ENCODE data around the gene PUM2.

Gene PUM2

GRCh38 chr2:20346565-20347381 is 3.9 kb downstream of the PUM2 start:
- H3K9ac ChIP-seq (ENCODE audit: low read length in 5 of 5): no peak overlapping the region
- H3K9me3 ChIP-seq (ENCODE audit: control insufficient read depth in 5 of 5, low read length in 5 of 5): no peaks in the 10 kb centered on the region
- no peak overlapping the region for H3K27ac ChIP-seq (ENCODE audit: low read depth, low read length)
- no peaks in the 10 kb centered on the region for H3K36me3 ChIP-seq (ENCODE audit: control insufficient read depth in 5 of 5, insufficient read depth in 5 of 5, low read length in 5 of 5)
- no peak overlapping the region for H3K4me3 ChIP-seq (ENCODE audit: low read depth in 1 of 5, low read length in 5 of 5)
- H3K27me3 ChIP-seq (ENCODE audit: control insufficient read depth in 5 of 5, insufficient read depth in 4 of 5, low read length in 5 of 5): no peaks in the 10 kb centered on the region
- peaks cover 2 to 47% (median 41%) of the 10 kb centered on the region in 5 donors for H3K4me1 ChIP-seq (ENCODE audit: control insufficient read depth in 5 of 5, insufficient read depth in 5 of 5, low read length in 5 of 5)

GRCh38 chr2:20343128-20343527 is 7.5 kb downstream of the PUM2 start:
- Histone ChIP-seq H3K27ac (ENCODE audit: low read depth, low read length) (no peak overlapping the region), H3K4me1 (ENCODE audit: control insufficient read depth in 5 of 5, insufficient read depth in 5 of 5, low read length in 5 of 5) (peaks cover 3 to 30% (median 17%) of the 10 kb centered on the region in 5 donors), H3K27me3 (ENCODE audit: control insufficient read depth in 5 of 5, insufficient read depth in 4 of 5, low read length in 5 of 5) (no peaks in the 10 kb centered on the region)

GRCh38 chr2:20339012-20339411 is 11.6 kb downstream of the PUM2 start:
- no peaks in the 10 kb centered on the region for H3K27me3 ChIP-seq (ENCODE audit: control insufficient read depth in 5 of 5, insufficient read depth in 4 of 5, low read length in 5 of 5)
- no peaks in the 10 kb centered on the region for H3K36me3 ChIP-seq (ENCODE audit: control insufficient read depth in 5 of 5, insufficient read depth in 5 of 5, low read length in 5 of 5)
- no peak overlapping the region for H3K9ac ChIP-seq (ENCODE audit: low read length in 5 of 5)
- H3K9me3 ChIP-seq (ENCODE audit: control insufficient read depth in 5 of 5, low read length in 5 of 5): no peaks in the 10 kb centered on the region
- H3K4me1 ChIP-seq (ENCODE audit: control insufficient read depth in 5 of 5, insufficient read depth in 5 of 5, low read length in 5 of 5): peaks cover 1 to 33% (median 24%) of the 10 kb centered on the region in 5 donors
- H3K27ac ChIP-seq (ENCODE audit: low read depth, low read length): no peak overlapping the region
- no peak overlapping the region for H3K4me3 ChIP-seq (ENCODE audit: low read depth in 1 of 5, low read length in 5 of 5)

More at GRCh38 chr2:20343128-20343527, 7.5 kb downstream of the PUM2 start:
- Histone ChIP-seq H3K9me3 (ENCODE audit: control insufficient read depth in 5 of 5, low read length in 5 of 5) (no peaks in the 10 kb centered on the region), H3K4me3 (ENCODE audit: low read depth in 1 of 5, low read length in 5 of 5) (no peak overlapping the region), H3K36me3 (ENCODE audit: control insufficient read depth in 5 of 5, insufficient read depth in 5 of 5, low read length in 5 of 5) (no peaks in the 10 kb centered on the region), H3K9ac (ENCODE audit: low read length in 5 of 5) (no peak overlapping the region)

GRCh38 chr2:20334605-20335203 is 15.9 kb downstream of the PUM2 start:
- no peak overlapping the region for H3K4me3 ChIP-seq (ENCODE audit: low read depth in 1 of 5, low read length in 5 of 5)
- no peaks in the 10 kb centered on the region for H3K27me3 ChIP-seq (ENCODE audit: control insufficient read depth in 5 of 5, insufficient read depth in 4 of 5, low read length in 5 of 5)
- no peaks in the 10 kb centered on the region for H3K36me3 ChIP-seq (ENCODE audit: control insufficient read depth in 5 of 5, insufficient read depth in 5 of 5, low read length in 5 of 5)
- H3K27ac ChIP-seq (ENCODE audit: low read depth, low read length): no peak overlapping the region
- peaks cover 1 to 39% (median 31%) of the 10 kb centered on the region in 5 donors for H3K4me1 ChIP-seq (ENCODE audit: control insufficient read depth in 5 of 5, insufficient read depth in 5 of 5, low read length in 5 of 5)
- no peak overlapping the region for H3K9ac ChIP-seq (ENCODE audit: low read length in 5 of 5)
- peaks cover 0 to 5% (median 0%) of the 10 kb centered on the region in 5 donors for H3K9me3 ChIP-seq (ENCODE audit: control insufficient read depth in 5 of 5, low read length in 5 of 5)

- no peak overlapping the region for H3K27ac ChIP-seq (ENCODE audit: low read depth, low read length)
- no peak overlapping the region for H3K4me3 ChIP-seq (ENCODE audit: low read depth in 1 of 5, low read length in 5 of 5)
- H3K9ac ChIP-seq (ENCODE audit: low read length in 5 of 5): no peak overlapping the region
- H3K27me3 ChIP-seq (ENCODE audit: control insufficient read depth in 5 of 5, insufficient read depth in 4 of 5, low read length in 5 of 5): no peaks in the 10 kb centered on the region
- H3K36me3 ChIP-seq (ENCODE audit: control insufficient read depth in 5 of 5, insufficient read depth in 5 of 5, low read length in 5 of 5): no peaks in the 10 kb centered on the region
- H3K9me3 ChIP-seq (ENCODE audit: control insufficient read depth in 5 of 5, low read length in 5 of 5): peaks cover 0 to 5% (median 0%) of the 10 kb centered on the region in 5 donors
- peaks cover 1 to 39% (median 23%) of the 10 kb centered on the region in 5 donors for H3K4me1 ChIP-seq (ENCODE audit: control insufficient read depth in 5 of 5, insufficient read depth in 5 of 5, low read length in 5 of 5)
Measured at GRCh38 chr2:20333738-20334137, 16.9 kb downstream of the PUM2 start.

GRCh38 chr2:20330192-20330591 is 20.5 kb downstream of the PUM2 start:
- no peak overlapping the region for H3K4me3 ChIP-seq (ENCODE audit: low read depth in 1 of 5, low read length in 5 of 5)
- peaks cover 0 to 18% (median 8%) of the 10 kb centered on the region in 5 donors for H3K4me1 ChIP-seq (ENCODE audit: control insufficient read depth in 5 of 5, insufficient read depth in 5 of 5, low read length in 5 of 5)
- peaks cover 0 to 5% (median 0%) of the 10 kb centered on the region in 5 donors for H3K36me3 ChIP-seq (ENCODE audit: control insufficient read depth in 5 of 5, insufficient read depth in 5 of 5, low read length in 5 of 5)
- no peak overlapping the region for H3K9ac ChIP-seq (ENCODE audit: low read length in 5 of 5)
- H3K9me3 ChIP-seq (ENCODE audit: control insufficient read depth in 5 of 5, low read length in 5 of 5): peaks cover 0 to 5% (median 0%) of the 10 kb centered on the region in 5 donors
- H3K27ac ChIP-seq (ENCODE audit: low read depth, low read length): no peak overlapping the region
- no peaks in the 10 kb centered on the region for H3K27me3 ChIP-seq (ENCODE audit: control insufficient read depth in 5 of 5, insufficient read depth in 4 of 5, low read length in 5 of 5)

GRCh38 chr2:20327370-20327769 is 23.3 kb downstream of the PUM2 start:
- peaks cover 6 to 23% (median 10%) of the 10 kb centered on the region in 5 donors for H3K36me3 ChIP-seq (ENCODE audit: control insufficient read depth in 5 of 5, insufficient read depth in 5 of 5, low read length in 5 of 5)
- peaks cover 0 to 15% (median 0%) of the 10 kb centered on the region in 5 donors for H3K4me1 ChIP-seq (ENCODE audit: control insufficient read depth in 5 of 5, insufficient read depth in 5 of 5, low read length in 5 of 5)
- H3K9ac ChIP-seq (ENCODE audit: low read length in 5 of 5): peak overlapping the region in 1 of 5 donors; percentile 45
- H3K27ac ChIP-seq (ENCODE audit: low read depth, low read length): no peak overlapping the region
- no peak overlapping the region for H3K4me3 ChIP-seq (ENCODE audit: low read depth in 1 of 5, low read length in 5 of 5)
- peaks cover 0 to 5% (median 0%) of the 10 kb centered on the region in 5 donors for H3K9me3 ChIP-seq (ENCODE audit: control insufficient read depth in 5 of 5, low read length in 5 of 5)
- no peaks in the 10 kb centered on the region for H3K27me3 ChIP-seq (ENCODE audit: control insufficient read depth in 5 of 5, insufficient read depth in 4 of 5, low read length in 5 of 5)

- Histone ChIP-seq H3K4me1 (ENCODE audit: control insufficient read depth in 5 of 5, insufficient read depth in 5 of 5, low read length in 5 of 5) (peaks cover 0 to 8% (median 0%) of the 10 kb centered on the region in 5 donors), H3K9me3 (ENCODE audit: control insufficient read depth in 5 of 5, low read length in 5 of 5) (peaks cover 0 to 5% (median 0%) of the 10 kb centered on the region in 5 donors), H3K9ac (ENCODE audit: low read length in 5 of 5) (no peak overlapping the region), H3K27me3 (ENCODE audit: control insufficient read depth in 5 of 5, insufficient read depth in 4 of 5, low read length in 5 of 5) (no peaks in the 10 kb centered on the region), H3K4me3 (ENCODE audit: low read depth in 1 of 5, low read length in 5 of 5) (no peak overlapping the region), H3K36me3 (ENCODE audit: control insufficient read depth in 5 of 5, insufficient read depth in 5 of 5, low read length in 5 of 5) (peaks cover 6 to 31% (median 16%) of the 10 kb centered on the region in 5 donors), H3K27ac (ENCODE audit: low read depth, low read length) (no peak overlapping the region)
Measured at GRCh38 chr2:20326163-20326780, 24.4 kb downstream of the PUM2 start.

GRCh38 chr2:20322527-20323300 is 27.9 kb downstream of the PUM2 start:
- Histone ChIP-seq H3K9me3 (ENCODE audit: control insufficient read depth in 5 of 5, low read length in 5 of 5) (no peaks in the 10 kb centered on the region), H3K27me3 (ENCODE audit: control insufficient read depth in 5 of 5, insufficient read depth in 4 of 5, low read length in 5 of 5) (no peaks in the 10 kb centered on the region), H3K4me1 (ENCODE audit: control insufficient read depth in 5 of 5, insufficient read depth in 5 of 5, low read length in 5 of 5) (peaks cover 0 to 4% (median 0%) of the 10 kb centered on the region in 5 donors), H3K9ac (ENCODE audit: low read length in 5 of 5) (no peak overlapping the region), H3K27ac (ENCODE audit: low read depth, low read length) (no peak overlapping the region), H3K36me3 (ENCODE audit: control insufficient read depth in 5 of 5, insufficient read depth in 5 of 5, low read length in 5 of 5) (peaks cover 22 to 44% (median 27%) of the 10 kb centered on the region in 5 donors), H3K4me3 (ENCODE audit: low read depth in 1 of 5, low read length in 5 of 5) (no peak overlapping the region)
